Cerebellar cortex (tissue), 1 donor: Measurements from ENCODE around the gene KCNQ2.

Experiments used
- DNase-seq: peaks from one replicate; pipeline ENCODE4 v3.0.0-alpha.2; 2015; ENCODE audit warnings: low spot score

Gene KCNQ2

GRCh38 chr20:63471002-63471716 is 1.3 kb downstream of the KCNQ2 start:
- no peak for DNase-seq

GRCh38 chr20:63470410-63470809 is 2.0 kb downstream of the KCNQ2 start:
- no peak for DNase-seq

GRCh38 chr20:63469713-63470101 is 2.7 kb downstream of the KCNQ2 start:
- DNase-seq = no peak

- no peak for DNase-seq
Observed at GRCh38 chr20:63469019-63469712, 3.3 kb downstream of the KCNQ2 start.

GRCh38 chr20:63468421-63468820 is 4.0 kb downstream of the KCNQ2 start:
- DNase-seq = no peak

- DNase-seq = no peak
Observed at GRCh38 chr20:63467294-63468083, 5.0 kb downstream of the KCNQ2 start.

GRCh38 chr20:63466861-63467260 is 5.6 kb downstream of the KCNQ2 start:
- DNase-seq = no peak

GRCh38 chr20:63466250-63466825 is 6.1 kb downstream of the KCNQ2 start:
- DNase-seq = no peak

GRCh38 chr20:63465380-63466249 is 6.8 kb downstream of the KCNQ2 start:
- no peak for DNase-seq

GRCh38 chr20:63464289-63464635 is 8.2 kb downstream of the KCNQ2 start:
- no peak for DNase-seq

GRCh38 chr20:63463400-63464288 is 8.8 kb downstream of the KCNQ2 start:
- DNase-seq = no peak

- no peak for DNase-seq
Observed at GRCh38 chr20:63462244-63462643, 10.2 kb downstream of the KCNQ2 start.

- DNase-seq = no peak
Observed at GRCh38 chr20:63461104-63461763, 11.2 kb downstream of the KCNQ2 start.

GRCh38 chr20:63459070-63459380 is 13.4 kb downstream of the KCNQ2 start:
- DNase-seq = no peak

- no peak for DNase-seq
Observed at GRCh38 chr20:63458170-63459069, 14.0 kb downstream of the KCNQ2 start.

- DNase-seq = no peak
Observed at GRCh38 chr20:63457737-63458136, 14.7 kb downstream of the KCNQ2 start.

GRCh38 chr20:63456429-63457284 is 15.8 kb downstream of the KCNQ2 start:
- no peak for DNase-seq

GRCh38 chr20:63455568-63455859 is 16.9 kb downstream of the KCNQ2 start:
- no peak for DNase-seq
